Transverse colon (tissue), 4 donors: Measurements from ENCODE around the gene MPHOSPH10. TPM values are rescaled to one million over a fixed set of nuclear protein-coding genes. Genes with fewer than 3 reads are reported as not detected.

Source experiments
- DNase-seq: peaks from one replicate; pipeline ENCODE4 v3.0.0-alpha.2; 2019
- H3K27ac ChIP-seq, 4 donors: fragments of 200-600 bp; sonication (generic); 2 replicates each; pipeline ENCODE4 v1.5.1; 2016 to 2018; ENCODE audit warnings: inconsistent platforms in 4 of 4
- H3K27me3 ChIP-seq: fragments of 200-600 bp; sonication (generic); 2 replicates; pipeline ENCODE4 v1.5.1; 2017; ENCODE audit warnings: inconsistent platforms
- H3K36me3 ChIP-seq, 4 donors: fragments of 200-600 bp; sonication (generic); 2 replicates each; pipeline ENCODE4 v1.5.1; 2017 to 2019; ENCODE audit warnings: inconsistent platforms in 4 of 4
- H3K4me1 ChIP-seq, 4 donors: fragments of 200-600 bp; sonication (generic); 2 replicates each; pipeline ENCODE4 v1.5.1; 2017 to 2020; ENCODE audit warnings: inconsistent platforms in 4 of 4
- H3K4me3 ChIP-seq, 4 donors: fragments of 200-600 bp; sonication (generic); 1 replicate in 1 of 4; 2 replicates in 3 of 4; pipeline versions ENCODE4 v1.5.1 to v1.6.1; 2017 to 2019; ENCODE audit warnings: inconsistent platforms in 4 of 4
- H3K9me3 ChIP-seq, 2 donors: fragments of 200-600 bp; sonication (generic); 2 replicates each; pipeline ENCODE4 v1.5.1; 2017 to 2019; ENCODE audit warnings: inconsistent platforms in 2 of 2
- CTCF ChIP-seq, 5 experiments: fragments of 200-600 bp in 3 of 5; fragments of 450-650 bp in 2 of 5; sonication (generic) in 3 of 5; IDR thresholded peaks; 1 replicate in 2 of 5; 2 replicates in 3 of 5; pipeline ENCODE4 v1.5.1; 2016 to 2017; ENCODE audit warnings: antibody characterized with exemption in 5 of 5, inconsistent platforms in 3 of 5, mild to moderate bottlenecking in 2 of 5, moderate library complexity in 1 of 5
- EP300 ChIP-seq: sonication (generic); formaldehyde crosslinking; IDR thresholded peaks from one replicate; pipeline ENCODE4 v1.6.1; 2017; ENCODE audit warnings: antibody characterized with exemption, low read depth
- POLR2A ChIP-seq: fragments of 450-650 bp; IDR thresholded peaks from one replicate; pipeline ENCODE4 v1.6.1; 2016; ENCODE audit warnings: antibody characterized with exemption, mild to moderate bottlenecking, moderate library complexity
- POLR2AphosphoS5 ChIP-seq, 3 donors: sonication (generic); formaldehyde crosslinking; IDR thresholded peaks; one replicate each; pipeline ENCODE4 v1.6.1; 2016; ENCODE audit warnings: antibody characterized with exemption in 3 of 3
- WGBS, 2 donors: methylation state at CpG; one replicate each; pipeline ENCODE4 v1.1.5; 2018; ENCODE audit warnings: low coverage in 1 of 2; 5-methylcytosine and 5-hydroxymethylcytosine counted together
- in situ Hi-C, 4 donors: fragments of 200-750 bp; cut with MboI; loops; one replicate each; pipeline versions ENCODE4 v1.15.0 to v1.15.1; 2017; ENCODE audit warnings: low sequenced_read_pairs in 3 of 4, low pct_ligation_motif_present in 1 of 4, low pct_unique_long_range_greater_than_20kb in 1 of 4
- intact Hi-C: fragments of 100-400 bp; cut with DNase I; formaldehyde crosslinking; loops from one replicate; pipeline ENCODE4 v1.15.1; 2023; ENCODE audit warnings: low total_unique reads
- total RNA-seq, 4 donors: library from RNA; depleted of rRNA; stranded (reverse); fragments of >200 nt; gene quantifications; one replicate each; pipeline ENCODE4 v1.1.0, GENCODE V29; 2016

Gene MPHOSPH10
- total RNA-seq, 4 donors from 2014 or later, result 7.5 to 22.9 (median 12.8) TPM

- Histone ChIP-seq H3K36me3 (peaks cover 0 to 47% (median 21%) of the 10 kb centered on the region in 4 donors), H3K9me3 (no peaks in the 10 kb centered on the region), H3K27ac (no peak overlapping the region), H3K4me3 (no peak overlapping the region), H3K4me1 (peaks cover 12 to 22% (median 16%) of the 10 kb centered on the region in 4 donors), H3K27me3 (no peaks in the 10 kb centered on the region)
- TF ChIP-seq EP300, result no peak
- TF ChIP-seq CTCF (IDR thresholded peaks at IDR 0.05), result no peak
- TF ChIP-seq POLR2AphosphoS5 (IDR thresholded peaks at IDR 0.05), result no peak
- TF ChIP-seq POLR2A, result no peak
- DNase-seq, result no peak
- in situ Hi-C loops, result no loop called here
- intact Hi-C loops, result no loop called here
Observed at GRCh38 chr2:71133603-71134002, 3.2 kb downstream of the MPHOSPH10 start.

GRCh38 chr2:71136174-71136573, 5.7 kb downstream of the MPHOSPH10 start:
- TF ChIP-seq POLR2AphosphoS5 (IDR thresholded peaks at IDR 0.05), result no peak
- TF ChIP-seq EP300, result no peak
- TF ChIP-seq CTCF (IDR thresholded peaks at IDR 0.05), result no peak
- TF ChIP-seq POLR2A, result no peak
- Histone ChIP-seq H3K4me1 (peaks cover 8 to 14% (median 13%) of the 10 kb centered on the region in 4 donors), H3K27ac (no peak overlapping the region), H3K4me3 (no peak overlapping the region), H3K36me3 (peaks cover 0 to 73% (median 33%) of the 10 kb centered on the region in 4 donors), H3K9me3 (no peaks in the 10 kb centered on the region), H3K27me3 (no peaks in the 10 kb centered on the region)
- in situ Hi-C loops, result no loop called here
- DNase-seq, result no peak
- intact Hi-C loops, result no loop called here
- 58 to 74% methylated on average over 3 of the region's 3 CpGs for WGBS, 2 donors

- Histone ChIP-seq H3K4me1 (no peaks in the 10 kb centered on the region), H3K27ac (no peak overlapping the region), H3K36me3 (peaks cover 0 to 90% (median 45%) of the 10 kb centered on the region in 4 donors), H3K4me3 (no peak overlapping the region), H3K27me3 (no peaks in the 10 kb centered on the region), H3K9me3 (no peaks in the 10 kb centered on the region)
- TF ChIP-seq CTCF (IDR thresholded peaks at IDR 0.05), result no peak
- no peak for TF ChIP-seq POLR2A
- TF ChIP-seq EP300, result no peak
- 94 to 100% methylated on average over 2 to 3 of the region's 3 CpGs for WGBS, 2 donors
- in situ Hi-C loops (no loop called here), intact Hi-C loops (no loop called here)
- DNase-seq, result no peak
Observed at GRCh38 chr2:71143782-71144181, 13.3 kb downstream of the MPHOSPH10 start.

- Histone ChIP-seq H3K9me3 (no peaks in the 10 kb centered on the region), H3K4me1 (no peaks in the 10 kb centered on the region), H3K36me3 (peaks cover 0 to 64% (median 28%) of the 10 kb centered on the region in 4 donors), H3K27ac (no peak overlapping the region), H3K4me3 (no peak overlapping the region), H3K27me3 (no peaks in the 10 kb centered on the region)
- in situ Hi-C loops, result no loop called here
- no peak for DNase-seq
- 82 to 95% methylated on average over 2 of the region's 2 CpGs for WGBS, 2 donors
- TF ChIP-seq POLR2AphosphoS5 (IDR thresholded peaks at IDR 0.05) (no peak), POLR2A (no peak), CTCF (IDR thresholded peaks at IDR 0.05) (no peak), EP300 (no peak)
- intact Hi-C loops, result no loop called here
Observed at GRCh38 chr2:71148506-71149063, 18.2 kb downstream of the MPHOSPH10 start.
